ENCODE data around the gene MFAP5. TPM values are rescaled to one million over a fixed set of nuclear protein-coding genes. Genes with fewer than 3 reads are reported as not detected.

MFAP5 gene, protein sequence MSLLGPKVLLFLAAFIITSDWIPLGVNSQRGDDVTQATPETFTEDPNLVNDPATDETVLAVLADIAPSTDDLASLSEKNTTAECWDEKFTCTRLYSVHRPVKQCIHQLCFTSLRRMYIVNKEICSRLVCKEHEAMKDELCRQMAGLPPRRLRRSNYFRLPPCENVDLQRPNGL
- not detected for total RNA-seq

DNA sequence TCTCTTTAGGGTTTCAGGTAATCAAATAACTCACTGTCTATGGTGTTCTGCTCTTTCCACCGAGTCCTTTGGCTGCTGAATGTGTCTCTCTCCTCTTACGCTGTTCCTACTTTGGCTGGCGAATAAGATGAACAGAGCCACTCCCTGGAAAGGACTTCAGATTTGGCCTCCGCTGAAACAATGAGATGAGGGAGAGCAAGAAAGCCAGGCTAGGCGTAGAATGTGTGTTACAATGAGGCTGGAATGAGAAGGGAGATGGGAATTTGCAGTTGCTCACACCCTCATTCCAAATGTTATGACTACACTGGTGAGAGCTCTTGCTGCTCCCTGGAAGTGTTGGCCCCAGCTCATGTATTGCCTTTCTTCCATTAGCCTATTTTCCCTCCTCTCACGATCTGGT, at the start of gene MFAP5:
Gene MFAP5 (minus strand): TSS at position 234 of the 400 bp plus-strand sequence. CDS start 722 bp downstream, outside the sequence.

DNA sequence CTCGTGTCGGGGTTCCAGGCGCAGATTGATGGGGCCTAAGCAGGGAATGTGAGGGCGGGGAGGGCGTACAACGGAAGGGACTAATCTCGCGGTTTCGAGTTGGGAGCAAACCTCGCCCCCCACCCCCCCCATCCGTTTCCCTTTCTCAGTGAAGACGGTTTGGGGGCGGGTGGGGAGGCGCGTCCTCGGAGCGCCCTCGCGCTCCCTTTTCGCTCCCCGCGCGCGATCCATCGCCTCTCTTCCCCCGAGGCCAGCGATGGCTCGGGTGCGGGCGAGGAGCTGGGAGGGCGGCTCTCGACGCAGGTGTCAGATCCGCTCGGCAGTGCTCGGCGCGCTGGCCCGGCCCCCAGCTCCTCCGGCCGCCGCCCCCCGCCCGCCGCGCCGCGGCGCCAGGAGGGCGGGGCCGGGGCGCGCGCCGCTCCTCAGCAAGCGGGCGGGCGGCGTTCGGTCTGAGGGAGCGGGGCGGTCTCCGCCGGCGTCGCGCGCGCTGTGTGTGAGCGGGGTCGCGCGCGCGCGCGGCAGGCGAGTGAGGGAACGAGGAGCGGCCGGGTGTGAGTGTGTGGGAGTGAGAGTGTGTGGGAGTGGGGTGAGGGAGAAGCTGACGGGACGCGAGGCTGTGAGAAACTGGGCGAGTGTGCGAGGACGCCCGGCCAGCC, 35.0 kb upstream of the MFAP5 start, which contains the start of gene RIMKLB:
Gene RIMKLB (plus strand): TSS at position 516 of the 656 bp plus-strand sequence. CDS start 15,876 bp downstream, outside the sequence.

DNA sequence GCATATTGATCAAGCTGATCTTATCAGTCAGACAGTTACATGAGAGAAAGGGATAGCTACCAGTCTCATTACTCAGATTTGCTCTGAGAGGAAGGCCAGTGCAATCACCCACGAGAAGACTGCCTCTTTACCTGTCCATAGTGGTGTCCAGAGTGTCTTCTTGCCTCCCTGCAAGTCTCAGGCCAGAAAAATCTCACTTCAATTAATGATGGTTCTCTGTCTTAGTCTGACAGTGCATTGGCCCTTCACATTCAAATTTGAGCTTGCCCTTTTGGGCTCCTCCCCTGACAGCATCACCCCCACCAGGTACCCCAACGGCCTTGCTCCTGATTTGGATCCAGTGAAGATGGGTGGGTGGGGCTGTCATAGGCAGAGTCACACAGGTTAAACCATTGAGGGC, 50.0 kb downstream of the MFAP5 start, which contains the start of gene AICDA:
Gene AICDA (minus strand): TSS at position 231 of the 400 bp plus-strand sequence. CDS start 92 bp downstream, at position 139.

Small RNAs within 50 kb of the gene (small RNA-seq; reads per million reads assigned to genes)
- not detected for gene RF00564

Other genes starting within 250 kb of the MFAP5 start
- gene CLEC6A, start 206.9 kb downstream of the MFAP5 start, total RNA-seq = not detected
- gene CLEC4D, start 149.3 kb downstream of the MFAP5 start, total RNA-seq = not detected
- not detected for gene CLEC4E, start 121.9 kb downstream of the MFAP5 start, total RNA-seq
- not detected for gene AICDA, start 50.0 kb downstream of the MFAP5 start, total RNA-seq
- 149 TPM for gene RIMKLB, start 35.2 kb upstream of the MFAP5 start, total RNA-seq
- 2.3 TPM for gene A2ML1, start 159.8 kb upstream of the MFAP5 start, total RNA-seq